ENCODE results near the gene GAB2.
"Not testable (repeated sequence)": the region's sequence is repeated elsewhere in the genome, so short reads cannot be mapped to it uniquely, and the experiment has no call there.

The GAB2 gene

DNA sequence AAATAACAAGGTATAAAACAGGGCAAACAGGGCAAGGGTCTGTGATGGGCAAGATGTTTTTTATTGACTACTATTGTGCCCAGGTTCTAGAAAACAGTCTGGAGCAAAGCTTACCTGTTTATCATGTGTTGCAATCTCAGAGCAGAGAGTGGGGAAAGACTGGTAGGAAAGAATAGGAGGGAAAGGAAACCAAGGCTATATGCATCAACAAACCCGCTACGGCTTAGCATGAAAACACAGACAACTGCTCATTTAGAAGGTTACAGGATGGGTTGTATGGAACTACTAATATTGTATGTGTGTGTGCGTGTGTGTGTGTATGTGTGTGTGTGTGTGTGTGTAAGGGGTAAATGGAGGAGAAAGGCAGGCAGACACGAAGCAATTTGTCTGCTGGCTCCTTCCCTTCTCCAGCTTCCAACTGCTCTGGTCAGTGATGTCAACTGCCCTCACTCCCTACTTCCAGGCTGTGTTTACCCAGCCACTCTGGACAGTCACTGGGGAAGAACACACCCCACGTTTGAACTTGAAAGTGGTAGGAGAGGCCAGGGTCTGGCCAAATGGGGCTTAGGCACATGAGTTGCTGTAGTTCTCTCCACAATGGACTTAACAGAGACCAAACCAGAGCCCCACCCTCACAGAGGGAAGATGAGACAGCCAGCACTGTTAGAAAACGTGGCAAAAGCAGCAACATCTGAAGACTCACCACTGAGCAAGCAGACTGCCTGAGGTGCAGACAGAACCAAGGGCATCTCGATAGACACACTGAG lies 47.0 kb downstream of the GAB2 start:
- peak; percentile 18 for DNase-seq (ENCODE audit: low spot score)

GRCh38 chr11:78365381-78365792 lies 52.2 kb downstream of the GAB2 start:
- DNase-seq (ENCODE audit: low spot score): peak; percentile 45

DNA sequence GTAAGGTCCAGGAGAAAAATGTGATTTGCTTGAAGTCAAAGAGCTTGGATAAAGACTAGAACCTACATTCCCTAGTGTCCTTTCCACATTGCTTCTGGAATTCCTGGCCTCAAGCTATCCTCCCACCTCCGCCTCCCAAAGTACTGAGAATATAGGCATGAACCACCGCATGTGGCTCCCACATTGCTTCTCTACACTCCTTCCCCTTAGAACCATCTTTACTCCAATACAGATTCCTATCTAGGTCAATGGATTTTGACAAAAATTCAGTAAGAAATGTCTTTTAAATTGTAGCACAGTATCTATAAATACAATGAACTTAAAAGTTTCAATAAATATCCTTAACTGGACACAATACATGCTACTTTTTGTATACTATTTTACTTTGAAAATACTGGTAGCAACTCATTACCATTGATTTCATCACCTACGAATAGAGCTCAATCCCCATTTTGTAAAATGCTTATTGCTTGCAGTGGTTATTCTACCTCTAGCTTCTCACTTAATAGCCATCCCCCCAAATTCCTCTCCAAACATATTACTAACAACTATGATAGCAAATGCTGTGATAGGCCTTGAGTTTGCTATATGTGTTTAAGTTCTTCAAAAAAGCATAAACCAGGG lies 53.4 kb downstream of the GAB2 start:
- DNase-seq (ENCODE audit: low spot score): no peak

DNA sequence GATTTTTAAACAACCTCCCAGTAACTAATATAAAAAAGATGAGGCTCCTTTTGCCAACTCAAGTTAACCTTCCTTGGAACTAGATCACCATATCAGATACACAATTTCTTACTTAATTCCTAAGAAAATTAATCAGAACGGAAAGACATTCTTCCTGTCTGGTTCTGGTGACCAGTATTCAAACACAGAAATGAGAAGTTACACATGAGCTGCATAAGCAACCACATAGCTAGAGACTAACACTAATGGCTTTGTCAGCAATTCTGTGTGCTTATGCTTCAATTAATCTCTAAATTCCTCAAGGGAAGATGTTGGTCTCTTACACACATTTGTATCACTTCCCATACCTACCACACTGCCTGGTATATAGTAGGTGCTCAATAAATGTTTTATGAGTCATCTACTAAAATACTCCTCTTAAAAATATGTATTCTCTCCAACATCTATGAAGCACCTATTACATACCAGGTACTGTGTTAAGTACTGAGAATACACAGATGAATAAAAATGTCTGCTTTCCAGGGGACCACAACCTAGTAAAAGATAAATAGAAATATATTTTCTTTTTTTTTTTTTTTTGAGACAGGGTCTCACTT lies 54.5 kb downstream of the GAB2 start:
- DNase-seq (ENCODE audit: low spot score): no peak

- no peak for DNase-seq (ENCODE audit: low spot score)
These were observed 56.4 kb downstream of the GAB2 start for GRCh38 chr11:78361228-78361627.

GRCh38 chr11:78359921-78360320 lies 57.7 kb downstream of the GAB2 start:
- no peak for DNase-seq (ENCODE audit: low spot score)

- DNase-seq (ENCODE audit: low spot score): not testable (repeated sequence)
These were observed 59.7 kb downstream of the GAB2 start for GRCh38 chr11:78357924-78358323.

GRCh38 chr11:78357425-78357824 lies 60.2 kb downstream of the GAB2 start:
- not testable (repeated sequence) for DNase-seq (ENCODE audit: low spot score)

DNA sequence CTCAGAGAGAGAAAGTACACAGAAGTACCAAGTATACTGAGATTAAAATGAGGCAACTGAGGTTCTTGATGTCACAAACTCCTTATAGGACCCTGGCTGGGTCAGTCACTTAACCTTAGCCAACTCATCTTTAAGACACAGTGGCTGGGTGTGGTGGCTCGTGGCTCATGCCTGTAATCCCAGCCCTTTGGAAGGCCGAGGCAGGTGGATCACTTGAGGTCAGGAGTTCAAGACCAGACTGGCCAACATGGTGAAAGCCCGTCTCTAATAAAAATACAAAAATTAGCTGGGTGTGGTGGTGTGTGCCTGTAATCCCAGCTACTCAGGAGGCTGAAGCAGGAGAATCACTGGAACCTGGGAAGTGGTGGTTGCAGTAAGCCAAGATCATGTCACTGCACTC lies 61.9 kb downstream of the GAB2 start:
- DNase-seq (ENCODE audit: low spot score): not testable (repeated sequence)

DNA sequence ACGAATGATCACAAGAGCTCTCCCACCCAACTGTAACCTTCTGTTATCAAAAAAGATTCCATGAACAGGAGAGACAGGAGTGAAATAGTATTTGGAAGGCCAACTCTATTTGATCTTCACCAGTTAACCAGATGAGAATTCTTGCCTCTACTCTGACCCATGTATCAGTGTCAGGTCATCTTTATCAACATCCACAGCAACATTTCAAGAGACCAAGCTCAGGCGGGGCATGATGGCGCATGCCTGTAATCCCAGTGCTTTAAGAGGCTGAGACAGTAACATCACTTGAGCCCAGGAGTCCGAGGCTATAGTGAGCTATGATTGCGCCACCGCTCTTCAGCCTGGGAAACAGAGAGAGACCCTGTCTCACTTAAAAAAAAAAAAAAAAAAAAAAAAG lies 62.3 kb downstream of the GAB2 start:
- peak; percentile 31 for DNase-seq (ENCODE audit: low spot score)

GRCh38 chr11:78354408-78355308 lies 63.0 kb downstream of the GAB2 start:
- DNase-seq (ENCODE audit: low spot score): peak; percentile 76

GRCh38 chr11:78351979-78352841 lies 65.4 kb downstream of the GAB2 start:
- peak; percentile 53 for DNase-seq (ENCODE audit: low spot score)

- no peak for DNase-seq (ENCODE audit: low spot score)
These were observed 66.4 kb downstream of the GAB2 start for GRCh38 chr11:78351193-78351592.

DNA sequence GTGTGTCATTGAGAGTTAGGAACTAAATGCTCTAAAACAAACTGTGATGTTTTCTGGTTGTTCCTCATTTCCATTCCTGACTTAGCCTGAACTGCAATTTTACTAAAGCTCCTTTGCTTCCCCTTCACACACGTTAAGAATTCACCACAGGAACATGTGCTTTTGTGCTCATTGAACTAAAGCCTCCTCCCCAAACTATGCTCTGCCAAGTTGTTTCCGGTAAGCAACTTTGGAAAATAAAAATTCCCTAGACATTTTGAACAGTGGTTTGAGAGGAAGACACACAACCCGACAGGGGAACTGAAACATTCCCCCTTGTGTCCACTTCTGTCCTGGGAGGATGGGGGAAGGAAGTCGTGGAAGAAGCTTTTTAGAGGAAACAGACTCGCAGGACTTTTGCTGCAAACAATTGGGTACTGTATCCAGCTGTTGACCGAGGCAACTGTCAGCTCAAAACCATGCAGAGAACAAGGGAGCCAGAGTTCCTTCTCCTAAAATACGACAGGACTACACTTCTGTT lies 66.9 kb downstream of the GAB2 start:
- no peak for DNase-seq (ENCODE audit: low spot score)

- DNase-seq (ENCODE audit: low spot score): no peak
These were observed 67.5 kb downstream of the GAB2 start for GRCh38 chr11:78350091-78350645.

DNA sequence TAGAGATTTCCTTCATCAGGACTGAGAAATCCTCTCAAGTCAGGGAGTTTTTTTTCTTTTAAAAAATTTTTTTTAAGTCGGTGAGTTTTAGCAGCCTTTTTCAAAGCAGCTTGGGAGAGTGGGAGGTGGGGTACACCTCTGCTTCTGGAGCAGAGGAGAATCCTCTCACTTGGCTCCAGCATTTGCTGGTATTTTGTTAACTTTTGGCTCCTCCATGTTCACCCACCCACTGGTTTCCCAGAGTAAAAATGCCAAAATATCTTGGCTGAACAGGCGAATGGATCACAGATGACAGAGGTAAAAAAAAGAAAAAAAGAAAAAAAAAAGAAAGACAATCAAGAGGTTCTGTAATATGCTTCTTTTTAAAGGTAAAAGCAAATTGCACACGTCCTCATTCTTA lies 68.0 kb downstream of the GAB2 start:
- DNase-seq (ENCODE audit: low spot score): no peak

DNA sequence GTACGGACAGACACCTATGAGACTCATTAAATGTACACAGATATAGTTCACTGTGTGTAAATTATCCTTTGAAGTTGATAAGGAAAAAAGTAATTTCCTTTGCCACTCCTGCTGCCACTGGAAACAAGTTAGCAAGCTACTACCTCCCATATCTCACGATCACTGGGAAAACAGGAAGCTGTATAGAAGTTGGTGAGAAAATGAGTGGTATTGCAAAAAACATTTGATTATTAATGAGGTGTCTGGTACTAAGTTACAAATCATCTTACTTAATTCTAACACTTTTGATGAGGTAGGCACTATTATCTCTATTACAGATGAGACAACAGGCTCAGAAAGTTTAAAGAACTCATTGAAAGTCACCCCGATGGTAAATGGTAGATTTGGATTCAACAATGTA lies 68.5 kb downstream of the GAB2 start:
- no peak for DNase-seq (ENCODE audit: low spot score)

- DNase-seq (ENCODE audit: low spot score): no peak
These were observed 69.7 kb downstream of the GAB2 start for GRCh38 chr11:78347956-78348355.

DNA sequence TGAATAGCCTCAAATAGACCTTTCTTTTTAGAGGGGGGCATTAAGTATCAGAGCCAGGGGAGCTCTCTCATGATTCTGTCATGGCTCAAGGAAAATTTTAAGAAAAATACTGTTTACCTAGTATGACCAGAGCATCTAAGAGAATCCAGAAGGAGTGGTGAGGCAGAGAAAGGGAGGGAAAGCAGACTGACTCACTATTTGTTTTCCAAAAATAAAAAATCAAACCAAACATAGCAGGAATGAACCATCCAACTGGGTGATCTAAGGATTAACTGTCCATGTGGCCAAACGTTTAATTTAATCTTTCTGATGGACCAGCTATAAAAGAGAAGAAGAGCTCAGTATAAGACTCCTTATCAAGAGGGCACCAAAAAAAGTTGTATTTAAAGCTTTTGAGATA lies 70.8 kb downstream of the GAB2 start:
- no peak for DNase-seq (ENCODE audit: low spot score)

- DNase-seq (ENCODE audit: low spot score): no peak
These were observed 72.2 kb downstream of the GAB2 start for GRCh38 chr11:78345450-78345849.
